IMR-90 (cell line): ENCODE measurements around the gene BTBD9.

Experiments used
- MXI1 ChIP-seq: IDR thresholded peaks from 2 replicates; pipeline ENCODE4 v1.6.1; 2012; ENCODE audit warnings: low read depth, mild to moderate bottlenecking, low read length, moderate library complexity, borderline replicate concordance
- RAD21 ChIP-seq: IDR thresholded peaks from 2 replicates; pipeline ENCODE4 v1.6.1; 2012; ENCODE audit warnings: low read length, improper control_type of control experiment
- TF ChIP-seq, protein P1 (sequence below): conservative IDR thresholded peaks from 2 replicates; pipeline ENCODE4 v1.5.1; 2012; ENCODE audit warnings: mild to moderate bottlenecking, low read depth, low read length, improper control_type of control experiment

DNA sequence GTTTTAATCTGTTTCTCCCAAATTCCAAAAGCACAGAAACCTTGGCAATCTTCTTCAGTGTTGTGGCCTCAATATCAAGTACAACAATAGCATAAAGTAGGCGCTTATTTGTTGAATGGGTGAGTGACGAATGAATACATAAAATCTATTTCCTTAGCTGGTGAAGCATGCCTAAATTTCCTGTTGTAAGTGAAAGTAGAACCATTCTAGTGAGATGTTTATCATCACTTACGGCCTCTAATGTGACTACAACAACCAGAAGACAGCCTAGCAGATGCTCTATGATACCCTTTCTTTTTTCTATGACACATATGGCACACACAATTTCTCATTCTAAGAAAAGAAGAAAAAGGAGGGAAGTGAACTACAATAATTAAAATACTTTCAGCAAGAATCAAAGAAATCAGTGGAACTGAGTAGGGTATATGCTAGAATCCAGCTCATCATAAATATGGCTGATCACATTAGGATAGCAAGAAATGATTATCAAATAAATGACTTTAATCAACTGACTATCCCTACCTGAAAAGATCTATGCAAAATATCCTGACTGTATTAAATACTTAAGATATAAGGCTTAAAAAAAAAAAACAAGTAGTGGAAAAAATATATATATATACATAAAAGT, 67.4 kb downstream of the BTBD9 start:
- TF ChIP-seq RAD21, result no peak
- TF ChIP-seq, protein P1, sequence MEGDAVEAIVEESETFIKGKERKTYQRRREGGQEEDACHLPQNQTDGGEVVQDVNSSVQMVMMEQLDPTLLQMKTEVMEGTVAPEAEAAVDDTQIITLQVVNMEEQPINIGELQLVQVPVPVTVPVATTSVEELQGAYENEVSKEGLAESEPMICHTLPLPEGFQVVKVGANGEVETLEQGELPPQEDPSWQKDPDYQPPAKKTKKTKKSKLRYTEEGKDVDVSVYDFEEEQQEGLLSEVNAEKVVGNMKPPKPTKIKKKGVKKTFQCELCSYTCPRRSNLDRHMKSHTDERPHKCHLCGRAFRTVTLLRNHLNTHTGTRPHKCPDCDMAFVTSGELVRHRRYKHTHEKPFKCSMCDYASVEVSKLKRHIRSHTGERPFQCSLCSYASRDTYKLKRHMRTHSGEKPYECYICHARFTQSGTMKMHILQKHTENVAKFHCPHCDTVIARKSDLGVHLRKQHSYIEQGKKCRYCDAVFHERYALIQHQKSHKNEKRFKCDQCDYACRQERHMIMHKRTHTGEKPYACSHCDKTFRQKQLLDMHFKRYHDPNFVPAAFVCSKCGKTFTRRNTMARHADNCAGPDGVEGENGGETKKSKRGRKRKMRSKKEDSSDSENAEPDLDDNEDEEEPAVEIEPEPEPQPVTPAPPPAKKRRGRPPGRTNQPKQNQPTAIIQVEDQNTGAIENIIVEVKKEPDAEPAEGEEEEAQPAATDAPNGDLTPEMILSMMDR, result no peak
- TF ChIP-seq MXI1, result no peak
